HFFc6 (cell line): Measurements from ENCODE around the gene LFNG. TPM values are rescaled to one million over a fixed set of nuclear protein-coding genes. Genes with fewer than 3 reads are reported as not detected.

Experiments used
- DNase-seq: peaks from one replicate; pipeline ENCODE4 v3.0.0-alpha.2; 2018
- H3K27ac Mint-ChIP-seq: 2 replicates; pipeline ENCODE4 v1.8.0; 2020; ENCODE audit warnings: mild to moderate bottlenecking, mixed read lengths
- H3K27me3 Mint-ChIP-seq: 2 replicates; pipeline ENCODE4 v1.8.0; 2021; ENCODE audit warnings: mild to moderate bottlenecking, moderate library complexity, mixed read lengths; ENCODE audit not compliant: insufficient read depth
- H3K36me3 Mint-ChIP-seq: 2 replicates; pipeline ENCODE4 v1.8.0; 2021; ENCODE audit warnings: low read depth, mixed read lengths
- H3K4me1 Mint-ChIP-seq: 2 replicates; pipeline ENCODE4 v1.8.0; 2020; ENCODE audit warnings: low read depth, mixed read lengths
- H3K4me3 Mint-ChIP-seq: 2 replicates; pipeline ENCODE4 v1.8.0; 2020; ENCODE audit warnings: mild to moderate bottlenecking, moderate library complexity, mixed read lengths
- H3K9me3 Mint-ChIP-seq: 2 replicates; pipeline ENCODE4 v1.8.0; 2020; ENCODE audit warnings: mild to moderate bottlenecking, mixed read lengths
- CTCF ChIP-seq: fragments of 200-600 bp; sonication (generic); IDR thresholded peaks from 2 replicates; pipeline ENCODE4 v1.5.0; 2021; ENCODE audit warnings: antibody characterized with exemption, mild to moderate bottlenecking
- total RNA-seq, 6 experiments: library from RNA; stranded (reverse); fragmentation: NEBNext Ultra II Directional; extraction: Animal tissue kit (Norgen Biotek cat#: 25700); gene quantifications; 2 replicates in 1 of 6; 3 replicates in 5 of 6; pipeline ENCODE4 v1.2.3, GENCODE V29; 2021

LFNG gene
- total RNA-seq, 6 experiments from 2014 or later, result 8.6 to 11.7 (median 9.6) TPM

GRCh38 chr7:2512179-2512661 lies 7.4 kb upstream of the LFNG start:
- no peak for DNase-seq
- no peak overlapping the region for H3K27ac Mint-ChIP-seq
- TF ChIP-seq CTCF, result no peak

GRCh38 chr7:2512713-2513112 lies 6.9 kb upstream of the LFNG start:
- no peak for DNase-seq
- H3K4me3 Mint-ChIP-seq, result no peak overlapping the region
- no peaks in the 10 kb centered on the region for H3K36me3 Mint-ChIP-seq
- H3K4me1 Mint-ChIP-seq, result peaks cover 28% of the 10 kb centered on the region
- H3K9me3 Mint-ChIP-seq, result no peaks in the 10 kb centered on the region
- H3K27me3 Mint-ChIP-seq, result no peaks in the 10 kb centered on the region; the same call in 1 of the 2 replicates
- no peak overlapping the region for H3K27ac Mint-ChIP-seq
- TF ChIP-seq CTCF, result no peak

More at GRCh38 chr7:2512179-2512661, 7.4 kb upstream of the LFNG start:
- Mint-ChIP-seq H3K27me3 (no peaks in the 10 kb centered on the region; the same call in 1 of the 2 replicates), H3K36me3 (no peaks in the 10 kb centered on the region), H3K4me3 (no peak overlapping the region), H3K9me3 (no peaks in the 10 kb centered on the region), H3K4me1 (peaks cover 23% of the 10 kb centered on the region)

- no peak for DNase-seq
- H3K27ac Mint-ChIP-seq, result no peak overlapping the region
- H3K36me3 Mint-ChIP-seq, result no peaks in the 10 kb centered on the region
- H3K4me1 Mint-ChIP-seq, result peaks cover 29% of the 10 kb centered on the region
- H3K9me3 Mint-ChIP-seq, result no peaks in the 10 kb centered on the region
- no peak for TF ChIP-seq CTCF
- H3K4me3 Mint-ChIP-seq, result no peak overlapping the region
- no peaks in the 10 kb centered on the region; the same call in 1 of the 2 replicates for H3K27me3 Mint-ChIP-seq
These were observed 5.9 kb upstream of the LFNG start for GRCh38 chr7:2513702-2514101.

GRCh38 chr7:2514473-2515423 lies 4.8 kb upstream of the LFNG start:
- Mint-ChIP-seq H3K27ac (no peak overlapping the region), H3K9me3 (no peaks in the 10 kb centered on the region), H3K4me1 (peaks cover 24% of the 10 kb centered on the region), H3K4me3 (no peak overlapping the region), H3K27me3 (no peaks in the 10 kb centered on the region; the same call in 1 of the 2 replicates), H3K36me3 (no peaks in the 10 kb centered on the region)
- TF ChIP-seq CTCF, result no peak
- DNase-seq, result no peak

- Mint-ChIP-seq H3K9me3 (no peaks in the 10 kb centered on the region), H3K4me3 (no peak overlapping the region), H3K36me3 (no peaks in the 10 kb centered on the region), H3K27ac (peak overlapping the region; percentile 72; the same call in 1 of the 2 replicates), H3K27me3 (no peaks in the 10 kb centered on the region; the same call in none of the 2 replicates), H3K4me1 (peaks cover 28% of the 10 kb centered on the region)
- no peak for DNase-seq
- TF ChIP-seq CTCF, result no peak
These were observed 4.0 kb upstream of the LFNG start for GRCh38 chr7:2515424-2516193.
